Osteocyte (in vitro differentiated cells): Measurements from ENCODE around the gene GLIS2. TPM values are rescaled to one million over a fixed set of nuclear protein-coding genes. Genes with fewer than 3 reads are reported as not detected.

ENCODE experiments used
- DNase-seq: peaks from one replicate; pipeline ENCODE4 v3.0.0; 2021; ENCODE audit warnings: mixed read lengths; ENCODE audit not compliant: unreplicated experiment; ENCODE audit errors: extremely low spot score
- H3K27ac Mint-ChIP-seq: one replicate; pipeline ENCODE4 v1.8.0; 2021; ENCODE audit warnings: mild to moderate bottlenecking, mixed read lengths; ENCODE audit not compliant: unreplicated experiment
- H3K27me3 Mint-ChIP-seq: one replicate; pipeline ENCODE4 v1.8.0; 2021; ENCODE audit warnings: mixed read lengths; ENCODE audit not compliant: unreplicated experiment
- H3K36me3 Mint-ChIP-seq: one replicate; pipeline ENCODE4 v1.8.0; 2021; ENCODE audit warnings: mixed read lengths; ENCODE audit not compliant: unreplicated experiment
- H3K4me1 Mint-ChIP-seq: one replicate; pipeline ENCODE4 v1.8.0; 2021; ENCODE audit warnings: mixed read lengths; ENCODE audit not compliant: unreplicated experiment
- H3K4me3 Mint-ChIP-seq: one replicate; pipeline ENCODE4 v1.8.0; 2021; ENCODE audit warnings: mild to moderate bottlenecking, moderate library complexity, mixed read lengths; ENCODE audit not compliant: unreplicated experiment
- H3K9me3 Mint-ChIP-seq: one replicate; pipeline ENCODE4 v1.8.0; 2021; ENCODE audit warnings: mixed read lengths; ENCODE audit not compliant: unreplicated experiment
- CTCF ChIP-seq: fragments of 200-600 bp; sonication (generic); IDR thresholded peaks from 2 replicates; pipeline ENCODE4 v1.5.0; 2021; ENCODE audit warnings: antibody characterized with exemption, mild to moderate bottlenecking, moderate library complexity
- total RNA-seq: library from RNA; stranded (reverse); gene quantifications from 2 replicates; pipeline ENCODE4 v1.2.1, GENCODE V29; 2021

Gene GLIS2
- total RNA-seq, 1 donor from 2014 or later, result 59.9 TPM

DNA sequence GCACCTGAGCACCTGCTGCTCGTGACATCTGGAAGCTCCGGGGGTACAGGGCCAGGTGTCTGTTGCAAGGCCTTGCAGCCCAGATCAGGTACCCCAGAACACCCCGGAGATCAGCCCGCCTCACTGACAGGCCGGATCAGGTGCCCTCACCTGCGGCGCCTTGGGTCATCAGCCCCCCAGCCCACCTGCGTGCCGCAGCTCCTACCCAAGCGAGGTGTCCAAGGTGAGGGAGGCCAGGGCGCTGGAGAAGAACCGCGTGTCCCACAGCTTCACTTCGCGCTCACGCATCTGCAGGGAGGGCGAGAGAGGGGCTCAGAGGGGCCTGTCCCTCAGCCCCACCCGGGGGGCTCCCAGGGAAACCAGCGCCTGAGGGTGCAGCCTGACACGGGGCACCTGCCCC, 71.9 kb downstream of the GLIS2 start:
- H3K4me1 Mint-ChIP-seq, result peaks cover 96% of the 10 kb centered on the region
- H3K27me3 Mint-ChIP-seq, result no peaks in the 10 kb centered on the region
- H3K4me3 Mint-ChIP-seq, result no peak overlapping the region
- no peak for TF ChIP-seq CTCF
- H3K9me3 Mint-ChIP-seq, result no peaks in the 10 kb centered on the region
- peaks cover 3% of the 10 kb centered on the region for H3K36me3 Mint-ChIP-seq
- peak overlapping the region; percentile 87 for H3K27ac Mint-ChIP-seq
- no peak for DNase-seq

- no peak for DNase-seq
- H3K27ac Mint-ChIP-seq, result peak overlapping the region; percentile 87
- H3K9me3 Mint-ChIP-seq, result no peaks in the 10 kb centered on the region
- H3K36me3 Mint-ChIP-seq, result no peaks in the 10 kb centered on the region
- H3K4me3 Mint-ChIP-seq, result no peak overlapping the region
- no peaks in the 10 kb centered on the region for H3K27me3 Mint-ChIP-seq
- no peak for TF ChIP-seq CTCF
- peaks cover 96% of the 10 kb centered on the region for H3K4me1 Mint-ChIP-seq
Measured at GRCh38 chr16:4388271-4389021, 72.6 kb downstream of the GLIS2 start.

Other genes with a start within 250 kb of the GLIS2 start
- gene ADCY9, start 199.6 kb upstream of the GLIS2 start, total RNA-seq, result 25.3 and 26.9 TPM in 2 replicates
- gene SRL, start 74.0 kb upstream of the GLIS2 start, total RNA-seq, result not detected in 2 replicates
- gene TFAP4, start 43.0 kb upstream of the GLIS2 start, total RNA-seq, result 8.0 and 10.8 TPM in 2 replicates
- 21.0 and 23.7 TPM in 2 replicates for gene PAM16, start 35.3 kb downstream of the GLIS2 start, total RNA-seq
- 62.7 and 63.1 TPM in 2 replicates for gene VASN, start 55.8 kb downstream of the GLIS2 start, total RNA-seq
- gene CORO7, start 100.5 kb downstream of the GLIS2 start, total RNA-seq, result 35.5 and 40.1 TPM in 2 replicates
- 31.1 and 33.7 TPM in 2 replicates for gene DNAJA3, start 109.8 kb downstream of the GLIS2 start, total RNA-seq
- 55.0 and 61.4 TPM in 2 replicates for gene NMRAL1, start 158.6 kb downstream of the GLIS2 start, total RNA-seq
- gene HMOX2, start 160.3 kb downstream of the GLIS2 start, total RNA-seq, result 47.2 and 47.3 TPM in 2 replicates
- 28.5 and 28.9 TPM in 2 replicates for gene CDIP1, start 222.7 kb downstream of the GLIS2 start, total RNA-seq
- gene C16orf96, start 240.3 kb downstream of the GLIS2 start, total RNA-seq, result 0.08 and 0.26 TPM in 2 replicates